Astrocyte (in vitro differentiated cells and primary cell): ENCODE results near the gene ACKR1.

ENCODE experiments used
- EZH2 ChIP-seq: IDR thresholded peaks from 2 replicates; pipeline ENCODE4 v1.6.1; 2012; ENCODE audit warnings: mild to moderate bottlenecking, low read length, inconsistent platforms; ENCODE audit not compliant: insufficient read depth
- TF ChIP-seq, protein P1 (sequence below): IDR thresholded peaks from 2 replicates; pipeline ENCODE4 v1.5.1; 2011; ENCODE audit warnings: low read depth, mild to moderate bottlenecking, inconsistent platforms, low read length, moderate library complexity; ENCODE audit not compliant: insufficient read depth

DNA sequence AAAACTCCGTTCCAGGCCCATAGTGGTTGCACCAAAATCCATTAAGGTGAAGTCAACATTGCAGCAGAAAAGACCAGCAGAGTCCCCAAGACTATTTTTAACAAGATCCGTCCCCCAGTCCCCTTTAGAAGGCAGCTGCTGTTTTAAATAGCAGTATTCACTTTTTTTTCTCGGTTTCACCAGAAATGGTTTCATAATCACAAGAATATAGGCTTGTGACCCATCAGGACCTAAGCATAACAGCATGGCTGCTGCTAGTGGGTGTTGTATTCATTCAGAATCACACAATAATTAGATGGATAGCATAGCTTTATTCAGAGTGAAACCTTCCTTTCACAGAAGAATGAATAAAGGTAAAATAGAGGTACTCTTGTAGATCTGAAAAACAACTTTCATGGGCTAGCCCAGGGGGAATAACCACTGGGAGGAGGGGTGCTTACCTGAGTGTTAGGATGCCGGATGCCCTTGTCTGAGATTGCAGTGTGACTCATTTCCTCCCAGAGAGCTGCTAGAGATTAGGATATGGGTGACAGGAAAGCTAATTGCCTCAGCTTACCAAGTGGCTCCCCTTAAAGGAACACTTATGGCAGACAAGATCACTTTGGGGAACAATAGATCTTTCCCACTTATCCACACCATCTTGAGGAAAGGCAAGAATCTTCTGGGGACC is 35.0 kb downstream of the ACKR1 start:
- TF ChIP-seq, protein P1, sequence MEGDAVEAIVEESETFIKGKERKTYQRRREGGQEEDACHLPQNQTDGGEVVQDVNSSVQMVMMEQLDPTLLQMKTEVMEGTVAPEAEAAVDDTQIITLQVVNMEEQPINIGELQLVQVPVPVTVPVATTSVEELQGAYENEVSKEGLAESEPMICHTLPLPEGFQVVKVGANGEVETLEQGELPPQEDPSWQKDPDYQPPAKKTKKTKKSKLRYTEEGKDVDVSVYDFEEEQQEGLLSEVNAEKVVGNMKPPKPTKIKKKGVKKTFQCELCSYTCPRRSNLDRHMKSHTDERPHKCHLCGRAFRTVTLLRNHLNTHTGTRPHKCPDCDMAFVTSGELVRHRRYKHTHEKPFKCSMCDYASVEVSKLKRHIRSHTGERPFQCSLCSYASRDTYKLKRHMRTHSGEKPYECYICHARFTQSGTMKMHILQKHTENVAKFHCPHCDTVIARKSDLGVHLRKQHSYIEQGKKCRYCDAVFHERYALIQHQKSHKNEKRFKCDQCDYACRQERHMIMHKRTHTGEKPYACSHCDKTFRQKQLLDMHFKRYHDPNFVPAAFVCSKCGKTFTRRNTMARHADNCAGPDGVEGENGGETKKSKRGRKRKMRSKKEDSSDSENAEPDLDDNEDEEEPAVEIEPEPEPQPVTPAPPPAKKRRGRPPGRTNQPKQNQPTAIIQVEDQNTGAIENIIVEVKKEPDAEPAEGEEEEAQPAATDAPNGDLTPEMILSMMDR, result no peak
- TF ChIP-seq EZH2, result no peak
